ENCODE results near the gene TENM4. TPM values are rescaled to one million over a fixed set of nuclear protein-coding genes. Genes with fewer than 3 reads are reported as not detected.

TENM4 gene
- total and polyA plus RNA-seq, 2 of the 8 experiments (the other 6 are each of a cell fraction or from before 2014, with no cell fraction given), result 3.5 to 7.2 TPM

- no peak for TF ChIP-seq RXRA (IDR thresholded peaks at IDR 0.05; ENCODE audit: insufficient read depth, low read depth, low read length)
- TF ChIP-seq PHF8 (conservative IDR thresholded peaks at IDR 0.05; ENCODE audit: low read depth, low read length), result no peak
Observed at GRCh38 chr11:79195209-79195608, 245.6 kb downstream of the TENM4 start (continued).
